GM12878 (cell line): ENCODE measurements around the gene RIOX2.

Experiments
- CREB1 ChIP-seq: IDR thresholded peaks from 2 replicates; pipeline ENCODE4 v1.6.1; 2012; ENCODE audit warnings: low read depth, mild to moderate bottlenecking, inconsistent platforms
- CTCF ChIP-seq, 3 experiments: IDR thresholded peaks in 2 of 3; conservative IDR thresholded peaks in 1 of 3; 2 replicates each; pipeline ENCODE4 v1.5.1; 2011; ENCODE audit warnings: low read depth in 3 of 3, low read length in 3 of 3, mild to moderate bottlenecking in 3 of 3, control low read depth in 2 of 3, moderate library complexity in 2 of 3, inconsistent platforms in 1 of 3, mixed read lengths in 1 of 3; ENCODE audit not compliant: control insufficient read depth in 2 of 3, insufficient read depth in 1 of 3; ENCODE audit errors: extremely low read depth in 1 of 3
- EZH2 ChIP-seq: IDR thresholded peaks from 2 replicates; pipeline ENCODE4 v1.6.1; 2012; ENCODE audit warnings: low read depth, mild to moderate bottlenecking, control low read depth, inconsistent platforms, low read length, borderline replicate concordance; ENCODE audit not compliant: control insufficient read depth
- IRF3 ChIP-seq: fragments of 450-650 bp; IDR thresholded peaks from 2 replicates; pipeline ENCODE4 v1.6.1; 2014; ENCODE audit warnings: mild to moderate bottlenecking
- MAX ChIP-seq: IDR thresholded peaks from 2 replicates; pipeline ENCODE4 v1.6.1; 2012; ENCODE audit warnings: low read depth, low read length, improper control_type of control experiment
- POLR2AphosphoS5 ChIP-seq: IDR thresholded peaks from 2 replicates; pipeline ENCODE4 v1.6.1; 2011; ENCODE audit warnings: mild to moderate bottlenecking, low read length, inconsistent platforms
- REST ChIP-seq: IDR thresholded peaks from 2 replicates; pipeline ENCODE4 v1.6.1; 2012; ENCODE audit warnings: mild to moderate bottlenecking, low read depth, low read length
- SRF ChIP-seq, 2 experiments: IDR thresholded peaks; 2 replicates each; pipeline ENCODE4 v1.6.1; 2011; ENCODE audit warnings: low read depth in 2 of 2, low read length in 2 of 2, mild to moderate bottlenecking in 1 of 2, moderate library complexity in 1 of 2
- TCF12 ChIP-seq: IDR thresholded peaks from 2 replicates; pipeline ENCODE4 v1.6.1; 2011; ENCODE audit warnings: low read depth, mild to moderate bottlenecking, low read length
- YY1 ChIP-seq: IDR thresholded peaks from 2 replicates; pipeline ENCODE4 v1.6.1; 2011; ENCODE audit warnings: low read depth, mild to moderate bottlenecking, low read length
- ZBTB33 ChIP-seq: fragments of 450-650 bp; IDR thresholded peaks from 2 replicates; pipeline ENCODE4 v1.6.1; 2017; ENCODE audit warnings: mild to moderate bottlenecking
- ZNF217 ChIP-seq: fragments of 450-650 bp; IDR thresholded peaks from 2 replicates; pipeline ENCODE4 v1.6.1; 2017; ENCODE audit warnings: antibody characterized with exemption, mild to moderate bottlenecking

- TF ChIP-seq MAX (no peak), SRF (IDR thresholded peaks at IDR 0.05; ENCODE audit: low read depth in 2 of 2, low read length in 2 of 2) (no peak), IRF3 (no peak), ZNF217 (no peak), CTCF (IDR thresholded peaks at IDR 0.05 in 2 of 3, conservative IDR thresholded peaks at IDR 0.05 in 1 of 3; ENCODE audit: control insufficient read depth in 2 of 3, extremely low read depth in 1 of 3, insufficient read depth in 1 of 3, low read depth in 3 of 3, low read length in 3 of 3) (no peak), EZH2 (no peak), POLR2AphosphoS5 (no peak), CREB1 (no peak), REST (no peak), ZBTB33 (no peak), YY1 (no peak), TCF12 (no peak)
Observed at GRCh38 chr3:97975466-97975865, 3.2 kb upstream of the RIOX2 start.
